Esophagus muscularis mucosa (tissue), 2 donors: ENCODE results near the gene STAB2.

Experiments used
- POLR2A ChIP-seq: fragments of 450-650 bp; IDR thresholded peaks from one replicate; pipeline ENCODE4 v1.6.1; 2017; ENCODE audit warnings: antibody characterized with exemption, moderate library complexity, mild to moderate bottlenecking, low read depth
- POLR2AphosphoS5 ChIP-seq, 2 donors: sonication (generic); formaldehyde crosslinking; IDR thresholded peaks; one replicate each; pipeline ENCODE4 v1.6.1; 2017; ENCODE audit warnings: antibody characterized with exemption in 2 of 2

DNA sequence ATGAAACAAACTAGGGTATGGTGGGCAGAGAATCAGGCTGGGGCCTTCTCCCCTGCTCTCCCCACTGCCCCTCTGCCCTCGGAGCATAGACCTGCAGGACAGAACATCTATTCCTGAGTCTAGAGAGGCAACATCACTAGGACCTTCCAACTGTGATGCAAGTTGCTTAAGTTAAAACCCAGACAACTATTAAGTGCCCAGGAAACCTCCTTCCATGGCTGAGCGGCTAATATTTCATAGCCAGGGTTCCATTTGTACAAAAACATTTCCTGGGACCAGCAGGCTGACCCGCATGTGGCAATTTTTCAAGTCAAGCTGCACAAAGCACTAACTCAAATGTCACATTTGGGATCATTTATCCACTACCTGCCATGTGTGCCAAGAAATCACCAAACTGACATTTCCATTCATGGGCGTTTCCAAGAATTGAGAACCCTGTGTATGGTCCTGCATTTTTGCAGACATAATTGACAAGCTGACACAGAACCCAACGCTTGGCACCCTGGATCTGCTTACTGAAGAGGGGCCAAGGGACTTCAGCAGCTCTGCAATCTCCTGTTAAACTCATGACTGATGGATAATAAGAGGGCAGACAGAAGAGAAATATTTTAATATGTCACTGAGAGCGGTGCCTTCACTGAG lies 221.3 kb downstream of the STAB2 start:
- TF ChIP-seq POLR2A (no peak), POLR2AphosphoS5 (IDR thresholded peaks at IDR 0.05) (no peak)
